Neural crest cell (in vitro differentiated cells): ENCODE results near the gene AXIN2. TPM values are rescaled to one million over a fixed set of nuclear protein-coding genes. Genes with fewer than 3 reads are reported as not detected.
"Not testable (repeated sequence)": the region's sequence is repeated elsewhere in the genome, so short reads cannot be mapped to it uniquely, and the experiment has no call there.

ENCODE experiments used
- DNase-seq: peaks from one replicate; pipeline ENCODE4 v3.0.0; 2021; ENCODE audit warnings: low read depth, mixed read lengths, low spot score
- H3K27ac Mint-ChIP-seq: one replicate; pipeline ENCODE4 v1.8.0; 2021; ENCODE audit warnings: mild to moderate bottlenecking, mixed read lengths; ENCODE audit not compliant: unreplicated experiment
- H3K27me3 Mint-ChIP-seq: 2 replicates; pipeline ENCODE4 v1.8.0; 2021; ENCODE audit warnings: low read depth, mild to moderate bottlenecking, mixed read lengths
- H3K36me3 Mint-ChIP-seq: 2 replicates; pipeline ENCODE4 v1.8.0; 2021; ENCODE audit warnings: low read depth, mild to moderate bottlenecking, mixed read lengths
- H3K4me1 Mint-ChIP-seq: 2 replicates; pipeline ENCODE4 v1.8.0; 2021; ENCODE audit warnings: mixed read lengths
- H3K4me3 Mint-ChIP-seq: one replicate; pipeline ENCODE4 v1.8.0; 2021; ENCODE audit warnings: mild to moderate bottlenecking, mixed read lengths
- H3K9me3 Mint-ChIP-seq: 2 replicates; pipeline ENCODE4 v1.8.0; 2021; ENCODE audit warnings: mixed read lengths
- CTCF ChIP-seq: fragments of 200-600 bp; sonication (generic); conservative IDR thresholded peaks from 2 replicates; pipeline ENCODE4 v1.5.0; 2021; ENCODE audit warnings: antibody characterized with exemption, mild to moderate bottlenecking
- total RNA-seq: library from RNA; stranded (reverse); gene quantifications from 2 replicates; pipeline ENCODE4 v1.2.1, GENCODE V29; 2021

Gene AXIN2
- total RNA-seq, 1 donor from 2014 or later, result 66.5 TPM

- no peak for DNase-seq
- TF ChIP-seq CTCF, result no peak
- Mint-ChIP-seq H3K9me3 (peaks cover 2% of the 10 kb centered on the region), H3K27ac (no peak overlapping the region), H3K36me3 (peaks cover 3% of the 10 kb centered on the region), H3K27me3 (peaks cover 3% of the 10 kb centered on the region), H3K4me1 (peaks cover 34% of the 10 kb centered on the region), H3K4me3 (no peak overlapping the region)
These were observed 71.9 kb downstream of the AXIN2 start for GRCh38 chr17:65489413-65490155.

GRCh38 chr17:65488665-65489064, 72.8 kb downstream of the AXIN2 start:
- Mint-ChIP-seq H3K27me3 (peaks cover 3% of the 10 kb centered on the region), H3K27ac (no peak overlapping the region), H3K4me3 (no peak overlapping the region), H3K4me1 (peaks cover 34% of the 10 kb centered on the region), H3K9me3 (peaks cover 2% of the 10 kb centered on the region), H3K36me3 (peaks cover 3% of the 10 kb centered on the region)
- TF ChIP-seq CTCF, result no peak
- no peak for DNase-seq

- Mint-ChIP-seq H3K4me1 (peaks cover 34% of the 10 kb centered on the region), H3K4me3 (no peak overlapping the region), H3K27ac (no peak overlapping the region), H3K27me3 (peaks cover 3% of the 10 kb centered on the region), H3K9me3 (peaks cover 6% of the 10 kb centered on the region), H3K36me3 (peaks cover 7% of the 10 kb centered on the region)
- DNase-seq, result no peak
- no peak for TF ChIP-seq CTCF
These were observed 73.5 kb downstream of the AXIN2 start for GRCh38 chr17:65487990-65488389.

GRCh38 chr17:65487161-65487560, 74.3 kb downstream of the AXIN2 start:
- peaks cover 34% of the 10 kb centered on the region for H3K4me1 Mint-ChIP-seq
- H3K4me3 Mint-ChIP-seq, result no peak overlapping the region
- TF ChIP-seq CTCF, result no peak
- H3K27ac Mint-ChIP-seq, result no peak overlapping the region
- peaks cover 3% of the 10 kb centered on the region for H3K27me3 Mint-ChIP-seq
- DNase-seq, result no peak
- peaks cover 7% of the 10 kb centered on the region for H3K36me3 Mint-ChIP-seq
- peaks cover 6% of the 10 kb centered on the region for H3K9me3 Mint-ChIP-seq

GRCh38 chr17:65485388-65486299, 75.8 kb downstream of the AXIN2 start:
- DNase-seq, result no peak
- H3K4me3 Mint-ChIP-seq, result no peak overlapping the region
- peak overlapping the region; percentile 93 for H3K27ac Mint-ChIP-seq
- H3K4me1 Mint-ChIP-seq, result peaks cover 34% of the 10 kb centered on the region
- H3K36me3 Mint-ChIP-seq, result peaks cover 7% of the 10 kb centered on the region
- TF ChIP-seq CTCF, result no peak
- H3K27me3 Mint-ChIP-seq, result peaks cover 3% of the 10 kb centered on the region
- peaks cover 9% of the 10 kb centered on the region for H3K9me3 Mint-ChIP-seq

GRCh38 chr17:65484405-65484804, 77.0 kb downstream of the AXIN2 start:
- not testable (repeated sequence) for H3K27me3 Mint-ChIP-seq, DNase-seq, H3K27ac Mint-ChIP-seq, H3K9me3 Mint-ChIP-seq, H3K4me3 Mint-ChIP-seq, H3K36me3 Mint-ChIP-seq
- peaks cover 30% of the 10 kb centered on the region for H3K4me1 Mint-ChIP-seq
